Loucy (cell line): ENCODE measurements around the gene XRCC3.
"Not testable (repeated sequence)": the region's sequence is repeated elsewhere in the genome, so short reads cannot be mapped to it uniquely, and the experiment has no call there.

ENCODE experiments used
- CTCF ChIP-seq: fragments of 200-600 bp; sonication (generic); conservative IDR thresholded peaks from 2 replicates; pipeline ENCODE4 v1.5.1; 2014; ENCODE audit warnings: mild to moderate bottlenecking, antibody characterized with exemption, low read length
- EZH2phosphoT487 ChIP-seq: fragments of 200-600 bp; IDR thresholded peaks from 2 replicates; pipeline ENCODE4 v1.6.1; 2018; ENCODE audit warnings: antibody characterized with exemption, mild to moderate bottlenecking, moderate library complexity, borderline replicate concordance

- not testable (repeated sequence) for TF ChIP-seq CTCF, EZH2phosphoT487
These were observed 61.9 kb downstream of the XRCC3 start for GRCh38 chr14:103653336-103653735.
